Right lobe of liver (tissue), 6 donors: ENCODE data around the gene POLR1H. TPM values are rescaled to one million over a fixed set of nuclear protein-coding genes. Genes with fewer than 3 reads are reported as not detected.

ENCODE experiments used
- ATAC-seq, 4 donors: fragments of 200-7000 bp; cut with Tn5 transposase; one replicate each; pipeline ENCODE4 v1.9.1; 2020; ENCODE audit warnings: mild to moderate bottlenecking in 4 of 4, moderate library complexity in 4 of 4
- DNase-seq, 3 donors: peaks; one replicate each; pipeline ENCODE4 v3.0.0-alpha.2; 2020
- H3K27ac ChIP-seq, 3 donors: fragments of 200-600 bp; one replicate each; pipeline ENCODE4 v1.8.0; 2022
- H3K27me3 ChIP-seq, 2 donors: fragments of 200-600 bp; one replicate each; pipeline ENCODE4 v1.8.0; 2022
- H3K36me3 ChIP-seq, 4 donors: fragments of 200-600 bp; sonication (generic) in 1 of 4; one replicate each; pipeline versions ENCODE4 v1.5.1 to v1.8.0; 2017 to 2022; ENCODE audit warnings: control low read depth in 1 of 4
- H3K4me1 ChIP-seq, 4 donors: fragments of 200-600 bp; sonication (generic) in 1 of 4; one replicate each; pipeline versions ENCODE4 v1.5.1 to v1.8.0; 2017 to 2022; ENCODE audit warnings: control low read depth in 1 of 4
- H3K4me3 ChIP-seq, 3 donors: fragments of 200-600 bp; one replicate each; pipeline ENCODE4 v1.8.0; 2022
- H3K9me3 ChIP-seq, 4 donors: fragments of 200-600 bp; sonication (generic) in 1 of 4; one replicate each; pipeline versions ENCODE4 v1.5.1 to v1.8.0; 2017 to 2022; ENCODE audit warnings: control low read depth in 1 of 4
- POLR2A ChIP-seq: fragments of 450-650 bp; IDR thresholded peaks from one replicate; pipeline ENCODE4 v1.6.1; 2017; ENCODE audit warnings: antibody characterized with exemption, mild to moderate bottlenecking
- WGBS: methylation state at CpG from one replicate; pipeline ENCODE4 v1.1.6; 2018; ENCODE audit warnings: low coverage, low lambda C conversion rate; ENCODE audit not compliant: insufficient coverage; ENCODE audit errors: missing lambda C conversion rate; 5-methylcytosine and 5-hydroxymethylcytosine counted together
- intact Hi-C, 2 donors: fragments of 100-400 bp; cut with DNase I; formaldehyde crosslinking; loops; one replicate each; pipeline versions ENCODE4 v1.11.2 to v1.14.1; 2022
- total RNA-seq, 6 experiments: library from RNA; depleted of rRNA in 2 of 6; stranded (reverse); fragments of >200 nt in 2 of 6; fragmentation: NEBNext Ultra II Directional in 3 of 6; extraction: Animal tissue kit (Norgen Biotek cat#: 25700) in 3 of 6; gene quantifications; one replicate each; pipeline versions ENCODE4 v1.1.0 to v1.2.4, GENCODE V29; 2016 to 2023
- TF ChIP-seq, protein P1 (sequence below), 4 donors: fragments of 200-600 bp in 3 of 4; fragments of 450-650 bp in 1 of 4; IDR thresholded peaks; one replicate each; pipeline versions ENCODE4 v1.5.1 to v1.8.0; 2016 to 2022; ENCODE audit warnings: antibody characterized with exemption in 4 of 4, mild to moderate bottlenecking in 2 of 4
- donor health status: DM: no; HTN: yes; CAD: no.
- donor health status: DM: no; HTN: no; CAD: no.
- donor health status: DM: no; HTN: no; CAD: no.
- donor health status: DM: no; HTN: yes; CAD: no.
- donor health status: DM: no; HTN: yes; CAD: no.

The POLR1H gene
- total RNA-seq, 6 experiments from 2014 or later: 9.4 to 17.8 (median 11.2) TPM

DNA sequence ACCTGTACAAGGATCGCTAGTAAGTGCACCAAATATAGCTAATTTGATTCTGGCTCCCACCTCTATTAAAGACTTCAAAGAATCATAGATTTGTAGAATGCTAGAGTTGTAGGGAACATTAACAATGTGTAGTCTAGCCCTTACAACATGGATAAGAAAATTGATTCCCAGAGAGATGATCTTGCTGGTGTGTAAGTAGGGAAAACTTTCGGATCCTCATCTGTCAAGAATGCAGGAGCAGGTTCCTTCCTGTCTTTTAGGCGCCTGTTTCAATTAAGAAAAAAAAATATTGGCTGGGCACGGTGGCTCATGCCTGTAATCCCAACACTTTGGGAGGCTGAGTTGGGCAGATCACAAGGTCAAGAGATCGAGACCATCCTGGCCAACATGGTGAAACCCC lies 26.8 kb downstream of the POLR1H start:
- TF ChIP-seq POLR2A: no peak
- TF ChIP-seq, protein P1, sequence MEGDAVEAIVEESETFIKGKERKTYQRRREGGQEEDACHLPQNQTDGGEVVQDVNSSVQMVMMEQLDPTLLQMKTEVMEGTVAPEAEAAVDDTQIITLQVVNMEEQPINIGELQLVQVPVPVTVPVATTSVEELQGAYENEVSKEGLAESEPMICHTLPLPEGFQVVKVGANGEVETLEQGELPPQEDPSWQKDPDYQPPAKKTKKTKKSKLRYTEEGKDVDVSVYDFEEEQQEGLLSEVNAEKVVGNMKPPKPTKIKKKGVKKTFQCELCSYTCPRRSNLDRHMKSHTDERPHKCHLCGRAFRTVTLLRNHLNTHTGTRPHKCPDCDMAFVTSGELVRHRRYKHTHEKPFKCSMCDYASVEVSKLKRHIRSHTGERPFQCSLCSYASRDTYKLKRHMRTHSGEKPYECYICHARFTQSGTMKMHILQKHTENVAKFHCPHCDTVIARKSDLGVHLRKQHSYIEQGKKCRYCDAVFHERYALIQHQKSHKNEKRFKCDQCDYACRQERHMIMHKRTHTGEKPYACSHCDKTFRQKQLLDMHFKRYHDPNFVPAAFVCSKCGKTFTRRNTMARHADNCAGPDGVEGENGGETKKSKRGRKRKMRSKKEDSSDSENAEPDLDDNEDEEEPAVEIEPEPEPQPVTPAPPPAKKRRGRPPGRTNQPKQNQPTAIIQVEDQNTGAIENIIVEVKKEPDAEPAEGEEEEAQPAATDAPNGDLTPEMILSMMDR (IDR thresholded peaks at IDR 0.05): no peak
- intact Hi-C loops: no loop called here
- no peaks in the 10 kb centered on the region for H3K9me3 ChIP-seq
- DNase-seq (no peak), ATAC-seq (no peak)
- H3K36me3 ChIP-seq: no peaks in the 10 kb centered on the region
- no peak overlapping the region for H3K4me3 ChIP-seq
- no peaks in the 10 kb centered on the region for H3K27me3 ChIP-seq
- H3K27ac ChIP-seq: no peak overlapping the region
- WGBS: 50% methylated on average over 5 of the region's 5 CpGs
- no peaks in the 10 kb centered on the region for H3K4me1 ChIP-seq

GRCh38 chr6:30091577-30092381 lies 30.7 kb downstream of the POLR1H start:
- no peak overlapping the region for H3K27ac ChIP-seq
- intact Hi-C loops: no loop called here
- WGBS: 52% methylated on average over 8 of the region's 11 CpGs

DNA sequence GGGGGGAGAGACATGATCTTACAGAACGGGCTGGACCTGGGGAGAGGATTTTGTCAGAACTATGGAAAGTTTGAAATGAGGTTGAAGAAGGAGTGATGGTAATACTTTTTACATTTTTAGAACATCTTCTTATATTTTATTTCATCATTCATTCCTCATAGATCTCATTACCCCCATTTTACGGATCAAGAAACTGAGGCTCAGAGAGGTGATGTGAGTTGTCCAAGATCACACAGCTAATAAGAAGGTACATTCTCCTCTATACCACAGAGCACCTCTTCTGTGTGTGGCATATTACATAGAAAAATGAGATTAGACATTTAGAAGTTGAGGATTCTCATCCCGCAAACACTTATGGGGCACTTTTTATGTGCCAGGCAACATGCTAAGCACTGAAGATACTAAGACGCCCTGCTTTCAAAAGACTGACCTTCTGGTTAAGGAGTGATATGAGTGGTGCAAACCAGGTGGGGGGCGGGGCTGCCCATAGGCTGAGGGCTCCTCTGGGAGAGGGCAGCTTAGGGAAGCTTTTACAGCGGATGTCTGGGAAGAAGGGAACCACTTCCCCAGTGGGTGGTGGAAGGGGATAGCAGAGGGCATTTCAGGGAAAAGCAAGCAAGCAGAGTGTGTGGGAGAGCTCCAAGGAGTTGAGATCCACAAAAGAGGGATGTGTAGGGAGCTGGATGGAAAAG lies 31.9 kb downstream of the POLR1H start:
- TF ChIP-seq POLR2A: no peak
- TF ChIP-seq, protein P1 (IDR thresholded peaks at IDR 0.05): no peak
- no peaks in the 10 kb centered on the region for H3K27me3 ChIP-seq

More at GRCh38 chr6:30091577-30092381, 30.7 kb downstream of the POLR1H start:
- Histone ChIP-seq H3K27me3 (no peaks in the 10 kb centered on the region), H3K9me3 (no peaks in the 10 kb centered on the region), H3K36me3 (no peaks in the 10 kb centered on the region), H3K4me1 (no peaks in the 10 kb centered on the region), H3K4me3 (no peak overlapping the region)
- DNase-seq: no peak
- ATAC-seq: peak in 2 of 4 donors; percentile 33 to 45
- TF ChIP-seq, protein P1 (IDR thresholded peaks at IDR 0.05): no peak
- no peak for TF ChIP-seq POLR2A

GRCh38 chr6:30093951-30094661 lies 33.0 kb downstream of the POLR1H start:
- Histone ChIP-seq H3K9me3 (no peaks in the 10 kb centered on the region), H3K4me3 (no peak overlapping the region), H3K4me1 (no peaks in the 10 kb centered on the region), H3K27ac (no peak overlapping the region), H3K36me3 (no peaks in the 10 kb centered on the region), H3K27me3 (no peaks in the 10 kb centered on the region)
- DNase-seq (no peak), ATAC-seq (no peak)
- WGBS: 53% methylated on average over 5 of the region's 5 CpGs
- TF ChIP-seq, protein P1 (IDR thresholded peaks at IDR 0.05): no peak
- TF ChIP-seq POLR2A: no peak
- intact Hi-C loops: no loop called here

More for the DNA sequence above, 31.9 kb downstream of the POLR1H start:
- WGBS: 43% methylated on average over 4 of the region's 6 CpGs
- H3K4me3 ChIP-seq: no peak overlapping the region
- DNase-seq (no peak), ATAC-seq (no peak)
- no peaks in the 10 kb centered on the region for H3K36me3 ChIP-seq
- no peaks in the 10 kb centered on the region for H3K9me3 ChIP-seq
- intact Hi-C loops: no loop called here
- no peak overlapping the region for H3K27ac ChIP-seq
- H3K4me1 ChIP-seq: no peaks in the 10 kb centered on the region
